Fibroblast of lung (primary cell): ENCODE results near the gene KCNMA1. TPM values are rescaled to one million over a fixed set of nuclear protein-coding genes. Genes with fewer than 3 reads are reported as not detected.
A peak's percentile ranks its signal among the peaks of the same experiment; 100 is the strongest.

Source experiments
- DNase-seq, 2 donors: peaks; one replicate each; pipeline versions ENCODE4 v3.0.0 to v3.0.0-alpha.2; 2010; ENCODE audit warnings: low read depth in 2 of 2
- H2AFZ ChIP-seq: 2 replicates; pipeline ENCODE4 v1.5.1; 2012; ENCODE audit warnings: low read length, control low read depth, inconsistent platforms
- H3K27ac ChIP-seq: 2 replicates; pipeline ENCODE4 v1.5.1; 2011; ENCODE audit warnings: low read length, control low read depth; ENCODE audit not compliant: insufficient read depth
- H3K27me3 ChIP-seq: 2 replicates; pipeline ENCODE4 v1.5.1; 2011; ENCODE audit warnings: mild to moderate bottlenecking, low read length; ENCODE audit not compliant: control insufficient read depth, insufficient read depth
- H3K36me3 ChIP-seq: 2 replicates; pipeline ENCODE4 v1.5.1; 2011; ENCODE audit warnings: low read length; ENCODE audit not compliant: control insufficient read depth, insufficient read depth
- H3K4me1 ChIP-seq: 2 replicates; pipeline ENCODE4 v1.5.1; 2011; ENCODE audit warnings: low read length; ENCODE audit not compliant: control insufficient read depth, insufficient read depth; ENCODE audit errors: extremely low read depth
- H3K4me2 ChIP-seq: 2 replicates; pipeline ENCODE4 v1.5.1; 2011; ENCODE audit warnings: low read length, control low read depth; ENCODE audit not compliant: insufficient read depth; ENCODE audit errors: extremely low read depth
- H3K4me3 ChIP-seq, 4 experiments: fragments of 200-600 bp in 1 of 4; sonication (generic) in 1 of 4; replicated peaks in 1 of 4; 2 replicates each; pipeline ENCODE4 v1.5.1; 2011 to 2016; ENCODE audit warnings: low read length in 4 of 4, low read depth in 3 of 4, mild to moderate bottlenecking in 3 of 4, control low read depth in 2 of 4, inconsistent platforms in 1 of 4, mixed read lengths in 1 of 4; ENCODE audit not compliant: insufficient read depth in 1 of 4; ENCODE audit errors: control extremely low read depth in 1 of 4
- H3K79me2 ChIP-seq: 2 replicates; pipeline ENCODE4 v1.5.1; 2012; ENCODE audit warnings: mild to moderate bottlenecking, low read length, inconsistent platforms; ENCODE audit not compliant: control insufficient read depth, insufficient read depth
- H3K9ac ChIP-seq: 2 replicates; pipeline ENCODE4 v1.5.1; 2011; ENCODE audit warnings: mild to moderate bottlenecking, low read length, control low read depth; ENCODE audit not compliant: insufficient read depth
- H3K9me3 ChIP-seq: 2 replicates; pipeline ENCODE4 v1.5.1; 2012; ENCODE audit warnings: low read depth, low read length; ENCODE audit not compliant: control insufficient read depth, insufficient read depth
- H4K20me1 ChIP-seq: 2 replicates; pipeline ENCODE4 v1.5.1; 2011; ENCODE audit warnings: low read length; ENCODE audit not compliant: control insufficient read depth, insufficient read depth; ENCODE audit errors: extremely low read depth
- EZH2 ChIP-seq: IDR thresholded peaks from 2 replicates; pipeline ENCODE4 v1.5.1; 2012; ENCODE audit warnings: low read length, control low read depth, mild to moderate bottlenecking; ENCODE audit errors: missing control alignments
- polyA plus RNA-seq, 2 donors: library from polyadenylated mRNA; depleted of rRNA in 1 of 2; stranded (reverse) in 1 of 2; unstranded in 1 of 2; fragments of >200 nt; gene quantifications; 2 replicates each; pipeline ENCODE4 v1.2.1, GENCODE V29; 2011 to 2012; ENCODE audit warnings: missing spikeins in 1 of 2
- total RNA-seq: library from RNA; depleted of rRNA; stranded (reverse); fragments of >200 nt; gene quantifications from 2 replicates; pipeline ENCODE4 v1.2.1, GENCODE V29; 2014
- TF ChIP-seq, protein P1 (sequence below), 2 donors: IDR thresholded peaks in 1 of 2; conservative IDR thresholded peaks in 1 of 2; 1 replicate in 1 of 2; 2 replicates in 1 of 2; pipeline ENCODE4 v1.5.1; 2011 to 2012; ENCODE audit warnings: low read length in 2 of 2, control low read depth in 1 of 2, inconsistent platforms in 1 of 2, low read depth in 1 of 2, mild to moderate bottlenecking in 1 of 2

The KCNMA1 gene
- total and polyA plus RNA-seq, 2 donors (not counting 1 experiment from before 2014, with no cell fraction given) = 31.0 to 138 TPM

DNA sequence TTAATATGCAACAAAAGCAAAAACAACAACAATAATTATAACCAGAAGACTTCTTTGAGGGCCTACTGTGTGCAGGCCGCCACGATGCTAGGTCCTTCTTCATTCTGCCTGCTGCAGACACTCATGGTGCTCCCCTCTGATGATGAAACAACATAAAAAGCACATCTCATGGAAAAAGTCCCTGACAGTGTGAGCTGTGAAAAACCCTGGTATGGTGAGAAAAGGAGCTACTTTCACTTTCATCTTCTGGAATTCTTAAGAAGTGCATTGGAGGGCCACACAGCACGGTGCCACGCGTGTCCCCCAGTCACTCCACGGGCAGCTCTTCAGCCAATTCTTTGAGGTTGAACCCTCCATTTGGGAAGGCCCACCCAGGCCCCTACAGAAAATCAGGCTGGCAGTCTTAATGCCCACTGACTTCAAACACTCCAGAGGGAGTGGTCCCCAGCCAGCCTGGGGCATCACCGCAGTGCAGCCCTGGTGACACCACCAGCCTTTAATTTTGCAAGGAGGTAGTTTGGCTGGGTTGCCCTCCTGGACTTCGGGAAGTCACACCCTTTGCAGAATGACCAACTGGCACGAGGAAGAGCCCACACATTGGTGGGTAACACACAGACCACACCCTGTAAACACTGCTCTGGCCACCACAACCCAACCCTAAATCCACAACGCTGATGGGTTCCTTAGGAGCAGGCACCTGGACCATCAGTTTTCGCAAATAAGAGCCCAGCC is 7.7 kb downstream of the KCNMA1 start:
- H4K20me1 ChIP-seq = no peaks in the 10 kb centered on the region
- no peak overlapping the region for H3K4me3 ChIP-seq
- peak in 1 of 2 donors; percentile 50 for DNase-seq
- no peak overlapping the region for H3K27ac ChIP-seq
- peaks cover 54% of the 10 kb centered on the region for H3K79me2 ChIP-seq
- no peaks in the 10 kb centered on the region for H3K27me3 ChIP-seq
- no peaks in the 10 kb centered on the region for H3K9me3 ChIP-seq
- H3K9ac ChIP-seq = no peak overlapping the region
- H3K36me3 ChIP-seq = no peaks in the 10 kb centered on the region
- peak overlapping the region; percentile 28 for H3K4me2 ChIP-seq
- H3K4me1 ChIP-seq = peaks cover 2% of the 10 kb centered on the region
- TF ChIP-seq EZH2 = no peak
- TF ChIP-seq, protein P1, sequence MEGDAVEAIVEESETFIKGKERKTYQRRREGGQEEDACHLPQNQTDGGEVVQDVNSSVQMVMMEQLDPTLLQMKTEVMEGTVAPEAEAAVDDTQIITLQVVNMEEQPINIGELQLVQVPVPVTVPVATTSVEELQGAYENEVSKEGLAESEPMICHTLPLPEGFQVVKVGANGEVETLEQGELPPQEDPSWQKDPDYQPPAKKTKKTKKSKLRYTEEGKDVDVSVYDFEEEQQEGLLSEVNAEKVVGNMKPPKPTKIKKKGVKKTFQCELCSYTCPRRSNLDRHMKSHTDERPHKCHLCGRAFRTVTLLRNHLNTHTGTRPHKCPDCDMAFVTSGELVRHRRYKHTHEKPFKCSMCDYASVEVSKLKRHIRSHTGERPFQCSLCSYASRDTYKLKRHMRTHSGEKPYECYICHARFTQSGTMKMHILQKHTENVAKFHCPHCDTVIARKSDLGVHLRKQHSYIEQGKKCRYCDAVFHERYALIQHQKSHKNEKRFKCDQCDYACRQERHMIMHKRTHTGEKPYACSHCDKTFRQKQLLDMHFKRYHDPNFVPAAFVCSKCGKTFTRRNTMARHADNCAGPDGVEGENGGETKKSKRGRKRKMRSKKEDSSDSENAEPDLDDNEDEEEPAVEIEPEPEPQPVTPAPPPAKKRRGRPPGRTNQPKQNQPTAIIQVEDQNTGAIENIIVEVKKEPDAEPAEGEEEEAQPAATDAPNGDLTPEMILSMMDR (conservative IDR thresholded peaks at IDR 0.05 in 1 of 2, IDR thresholded peaks at IDR 0.05 in 1 of 2; ENCODE audit: low read depth in 1 of 2, low read length in 2 of 2) = no peak
- H2AFZ ChIP-seq = no peak overlapping the region

DNA sequence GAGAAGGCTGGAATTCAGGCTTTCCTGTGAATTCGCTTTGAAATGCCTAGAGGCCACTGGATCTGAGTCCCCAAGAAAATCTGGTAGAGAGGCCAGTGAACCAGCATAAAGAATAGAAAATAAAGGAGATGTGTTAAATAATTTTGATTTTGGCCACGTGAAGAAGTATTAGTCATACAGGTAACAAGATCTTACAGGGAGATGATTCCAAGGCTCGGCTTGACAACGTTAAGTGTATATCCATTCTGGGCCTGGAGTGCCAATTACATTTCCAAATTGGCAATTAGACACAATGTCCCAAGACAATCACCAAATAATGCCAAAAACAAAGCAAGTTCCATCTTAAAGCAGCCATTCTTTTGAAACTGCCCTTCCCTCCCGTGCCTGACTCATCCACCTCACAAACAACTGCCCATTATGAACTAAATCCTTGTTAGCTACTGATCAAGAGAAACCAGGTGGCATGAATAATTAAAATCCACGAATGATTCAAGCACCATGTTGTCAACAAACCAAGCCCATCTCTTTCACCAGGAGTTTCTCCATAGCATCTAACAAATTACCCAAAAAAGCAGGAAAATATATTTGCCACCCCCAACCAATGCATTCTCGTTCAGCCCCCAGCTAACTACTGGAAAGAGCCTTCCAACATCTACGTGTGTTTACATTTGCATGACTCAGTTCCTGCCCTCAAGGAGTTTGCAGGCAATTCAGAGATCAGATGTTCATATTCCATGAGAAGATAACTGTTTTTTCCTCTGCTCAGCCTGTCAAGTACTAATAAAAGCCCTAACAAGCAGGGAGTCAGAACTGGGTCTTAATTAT is 8.5 kb downstream of the KCNMA1 start:
- H3K79me2 ChIP-seq = peaks cover 51% of the 10 kb centered on the region
- H4K20me1 ChIP-seq = no peaks in the 10 kb centered on the region
- H2AFZ ChIP-seq = no peak overlapping the region
- no peaks in the 10 kb centered on the region for H3K27me3 ChIP-seq
- no peaks in the 10 kb centered on the region for H3K36me3 ChIP-seq
- peaks cover 2% of the 10 kb centered on the region for H3K4me1 ChIP-seq
- H3K9ac ChIP-seq = no peak overlapping the region
- DNase-seq = peak in 1 of 2 donors; percentile 56
- no peak overlapping the region for H3K4me3 ChIP-seq
- no peak overlapping the region for H3K27ac ChIP-seq
- TF ChIP-seq, protein P1 (conservative IDR thresholded peaks at IDR 0.05 in 1 of 2, IDR thresholded peaks at IDR 0.05 in 1 of 2; ENCODE audit: low read depth in 1 of 2, low read length in 2 of 2) = no peak
- no peak for TF ChIP-seq EZH2
- no peak overlapping the region for H3K4me2 ChIP-seq
- H3K9me3 ChIP-seq = no peaks in the 10 kb centered on the region

DNA sequence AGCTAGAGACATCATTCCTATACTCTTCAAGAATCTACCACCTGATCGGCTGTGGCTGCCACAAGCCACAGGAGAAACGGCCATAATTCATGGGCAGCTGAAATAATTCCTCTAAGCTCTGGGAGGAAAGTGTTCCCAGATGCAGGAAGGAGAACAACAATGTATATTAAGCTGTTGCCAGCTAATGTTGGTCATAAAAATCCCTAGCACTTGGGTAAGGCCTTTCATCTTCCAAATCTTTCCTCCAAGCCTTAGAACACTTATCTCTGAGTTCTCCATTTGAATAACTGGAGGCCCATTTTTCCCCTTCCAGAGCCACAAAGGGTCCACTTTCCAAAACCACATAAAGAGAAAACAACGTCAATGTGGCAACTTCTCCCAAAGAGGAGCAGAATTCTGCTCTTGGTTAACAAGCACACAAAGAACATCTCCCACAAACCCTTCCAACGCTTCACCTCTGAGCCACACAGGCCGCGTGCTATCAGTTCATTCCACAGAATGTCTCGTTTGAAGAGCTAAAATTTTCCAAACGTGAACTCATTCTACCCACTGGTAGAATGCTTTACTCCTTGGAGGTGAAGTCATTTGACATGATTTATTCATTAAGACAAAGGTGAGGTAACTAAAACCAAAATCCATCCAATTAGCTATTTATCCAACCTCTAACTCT is 11.2 kb downstream of the KCNMA1 start:
- Histone ChIP-seq H3K27me3 (no peaks in the 10 kb centered on the region), H4K20me1 (no peaks in the 10 kb centered on the region), H3K4me3 (no peak overlapping the region), H3K4me2 (no peak overlapping the region), H2AFZ (no peak overlapping the region), H3K9me3 (no peaks in the 10 kb centered on the region), H3K36me3 (no peaks in the 10 kb centered on the region), H3K4me1 (peaks cover 2% of the 10 kb centered on the region), H3K27ac (no peak overlapping the region), H3K9ac (no peak overlapping the region), H3K79me2 (peaks cover 35% of the 10 kb centered on the region)
- no peak for TF ChIP-seq EZH2
- TF ChIP-seq, protein P1 (conservative IDR thresholded peaks at IDR 0.05 in 1 of 2, IDR thresholded peaks at IDR 0.05 in 1 of 2; ENCODE audit: low read depth in 1 of 2, low read length in 2 of 2) = no peak
- peak in 1 of 2 donors; percentile 84 for DNase-seq
